Endodermal cell (in vitro differentiated cells): ENCODE measurements around the gene LRMDA. TPM values are rescaled to one million over a fixed set of nuclear protein-coding genes. Genes with fewer than 3 reads are reported as not detected.

Experiments used
- DNase-seq: peaks from one replicate; pipeline ENCODE4 v3.0.0-alpha.2; 2017
- H3K27ac ChIP-seq: 2 replicates; pipeline ENCODE4 v1.5.1; 2013; ENCODE audit warnings: mild to moderate bottlenecking, low read depth, low read length, moderate library complexity
- H3K27me3 ChIP-seq: 2 replicates; pipeline ENCODE4 v1.6.1; 2013; ENCODE audit warnings: mild to moderate bottlenecking, low read length, moderate library complexity; ENCODE audit not compliant: insufficient read depth, control insufficient read depth, poor library complexity, severe bottlenecking
- H3K36me3 ChIP-seq: 2 replicates; pipeline ENCODE4 v1.7.0; 2013; ENCODE audit warnings: mild to moderate bottlenecking, low read length, moderate library complexity; ENCODE audit not compliant: control insufficient read depth, insufficient read depth
- H3K4me1 ChIP-seq: one replicate; pipeline ENCODE4 v1.7.0; 2013; ENCODE audit warnings: low read length; ENCODE audit not compliant: control insufficient read depth, insufficient read depth
- H3K4me3 ChIP-seq: 2 replicates; pipeline ENCODE4 v1.5.1; 2013; ENCODE audit warnings: mild to moderate bottlenecking, low read length, moderate library complexity
- H3K9ac ChIP-seq: 2 replicates; pipeline ENCODE4 v1.6.1; 2013; ENCODE audit warnings: mild to moderate bottlenecking, low read length, moderate library complexity; ENCODE audit not compliant: poor library complexity, severe bottlenecking; ENCODE audit errors: extremely low read depth
- H3K9me3 ChIP-seq: 2 replicates; pipeline ENCODE4 v1.6.1; 2013; ENCODE audit warnings: mild to moderate bottlenecking, low read length, moderate library complexity; ENCODE audit not compliant: control insufficient read depth
- H3K27ac Mint-ChIP-seq: 2 replicates; pipeline ENCODE4 v1.8.0; 2020; ENCODE audit warnings: mixed read lengths
- H3K27me3 Mint-ChIP-seq: 2 replicates; pipeline ENCODE4 v1.8.0; 2021; ENCODE audit warnings: mild to moderate bottlenecking, mixed read lengths; ENCODE audit not compliant: insufficient read depth
- H3K36me3 Mint-ChIP-seq: 2 replicates; pipeline ENCODE4 v1.8.0; 2020; ENCODE audit warnings: low read depth, mixed read lengths
- H3K4me1 Mint-ChIP-seq: 2 replicates; pipeline ENCODE4 v1.8.0; 2020; ENCODE audit warnings: mixed read lengths
- H3K4me3 Mint-ChIP-seq: 2 replicates; pipeline ENCODE4 v1.8.0; 2020; ENCODE audit warnings: mild to moderate bottlenecking, moderate library complexity, mixed read lengths
- H3K9me3 Mint-ChIP-seq: 2 replicates; pipeline ENCODE4 v1.8.0; 2020; ENCODE audit warnings: mild to moderate bottlenecking, mixed read lengths
- CTCF ChIP-seq: fragments of 200-600 bp; sonication (generic); conservative IDR thresholded peaks from 2 replicates; pipeline ENCODE4 v1.5.0; 2021; ENCODE audit warnings: antibody characterized with exemption, mild to moderate bottlenecking
- WGBS, 2 experiments: methylation state at CpG; one replicate each; pipeline versions ENCODE4 v1.1.5 to v1.1.7; 2013; ENCODE audit warnings: missing lambda C conversion rate in 2 of 2, mixed read lengths in 1 of 2; ENCODE audit not compliant: insufficient coverage in 1 of 2, insufficient read length in 1 of 2; 5-methylcytosine and 5-hydroxymethylcytosine counted together
- total RNA-seq, 2 donors: library from RNA; stranded (reverse); fragmentation: NEBNext Ultra II Directional in 1 of 2; extraction: Animal tissue kit (Norgen Biotek cat#: 25700) in 1 of 2; gene quantifications; 2 replicates in 1 of 2; 3 replicates in 1 of 2; pipeline ENCODE4 v1.2.1, GENCODE V29; 2021

Gene LRMDA
- total RNA-seq, 2 donors from 2014 or later, result 1.7 to 5.1 TPM

- H3K9me3 ChIP-seq, result no peaks in the 10 kb centered on the region
- Mint-ChIP-seq H3K36me3 (no peaks in the 10 kb centered on the region), H3K9me3 (no peaks in the 10 kb centered on the region), H3K4me3 (no peak overlapping the region), H3K27me3 (no peaks in the 10 kb centered on the region), H3K27ac (no peak overlapping the region), H3K4me1 (peaks cover 8% of the 10 kb centered on the region)
- H3K27ac ChIP-seq, result no peak overlapping the region
- no peak overlapping the region for H3K4me3 ChIP-seq
- H3K9ac ChIP-seq, result no peak overlapping the region
- no peaks in the 10 kb centered on the region for H3K36me3 ChIP-seq
- no peak for TF ChIP-seq CTCF
- no peaks in the 10 kb centered on the region for H3K27me3 ChIP-seq
- DNase-seq, result no peak
- no peaks in the 10 kb centered on the region for H3K4me1 ChIP-seq
These were observed 1131.9 kb downstream of the LRMDA start for GRCh38 chr10:76563286-76563685.

GRCh38 chr10:76572021-76572420 is 1140.6 kb downstream of the LRMDA start:
- Mint-ChIP-seq H3K4me1 (no peaks in the 10 kb centered on the region), H3K27me3 (no peaks in the 10 kb centered on the region), H3K36me3 (no peaks in the 10 kb centered on the region), H3K9me3 (no peaks in the 10 kb centered on the region), H3K4me3 (no peak overlapping the region), H3K27ac (no peak overlapping the region)
- Histone ChIP-seq H3K9ac (no peak overlapping the region), H3K36me3 (no peaks in the 10 kb centered on the region), H3K9me3 (no peaks in the 10 kb centered on the region), H3K4me3 (no peak overlapping the region), H3K4me1 (no peaks in the 10 kb centered on the region), H3K27me3 (no peaks in the 10 kb centered on the region), H3K27ac (no peak overlapping the region)
- no peak for TF ChIP-seq CTCF
- 78% methylated on average over 1 of the region's 1 CpG; no CpG with 5 or more reads in 1 of the 2 experiments for WGBS, 2 experiments
- DNase-seq, result no peak

- no peak overlapping the region for H3K27ac Mint-ChIP-seq
- no peaks in the 10 kb centered on the region for H3K9me3 Mint-ChIP-seq
- no peaks in the 10 kb centered on the region for H3K4me1 Mint-ChIP-seq
- no peaks in the 10 kb centered on the region for H3K27me3 ChIP-seq
- no peak for TF ChIP-seq CTCF
- peaks cover 2% of the 10 kb centered on the region for H3K27me3 Mint-ChIP-seq
- H3K9ac ChIP-seq, result no peak overlapping the region
- peak; percentile 18 for DNase-seq
- 80 to 94% methylated on average over 2 to 4 of the region's 4 CpGs for WGBS, 2 experiments
- no peaks in the 10 kb centered on the region for H3K9me3 ChIP-seq
- no peaks in the 10 kb centered on the region for H3K36me3 ChIP-seq
- H3K4me3 Mint-ChIP-seq, result no peak overlapping the region
- no peak overlapping the region for H3K4me3 ChIP-seq
- no peaks in the 10 kb centered on the region for H3K36me3 Mint-ChIP-seq
- H3K4me1 ChIP-seq, result no peaks in the 10 kb centered on the region
- no peak overlapping the region for H3K27ac ChIP-seq
These were observed 1145.0 kb downstream of the LRMDA start for GRCh38 chr10:76576276-76576962.
